ENCODE results near the gene ANKRD34C. TPM values are rescaled to one million over a fixed set of nuclear protein-coding genes. Genes with fewer than 3 reads are reported as not detected.

ANKRD34C gene
- total RNA-seq: not detected

DNA sequence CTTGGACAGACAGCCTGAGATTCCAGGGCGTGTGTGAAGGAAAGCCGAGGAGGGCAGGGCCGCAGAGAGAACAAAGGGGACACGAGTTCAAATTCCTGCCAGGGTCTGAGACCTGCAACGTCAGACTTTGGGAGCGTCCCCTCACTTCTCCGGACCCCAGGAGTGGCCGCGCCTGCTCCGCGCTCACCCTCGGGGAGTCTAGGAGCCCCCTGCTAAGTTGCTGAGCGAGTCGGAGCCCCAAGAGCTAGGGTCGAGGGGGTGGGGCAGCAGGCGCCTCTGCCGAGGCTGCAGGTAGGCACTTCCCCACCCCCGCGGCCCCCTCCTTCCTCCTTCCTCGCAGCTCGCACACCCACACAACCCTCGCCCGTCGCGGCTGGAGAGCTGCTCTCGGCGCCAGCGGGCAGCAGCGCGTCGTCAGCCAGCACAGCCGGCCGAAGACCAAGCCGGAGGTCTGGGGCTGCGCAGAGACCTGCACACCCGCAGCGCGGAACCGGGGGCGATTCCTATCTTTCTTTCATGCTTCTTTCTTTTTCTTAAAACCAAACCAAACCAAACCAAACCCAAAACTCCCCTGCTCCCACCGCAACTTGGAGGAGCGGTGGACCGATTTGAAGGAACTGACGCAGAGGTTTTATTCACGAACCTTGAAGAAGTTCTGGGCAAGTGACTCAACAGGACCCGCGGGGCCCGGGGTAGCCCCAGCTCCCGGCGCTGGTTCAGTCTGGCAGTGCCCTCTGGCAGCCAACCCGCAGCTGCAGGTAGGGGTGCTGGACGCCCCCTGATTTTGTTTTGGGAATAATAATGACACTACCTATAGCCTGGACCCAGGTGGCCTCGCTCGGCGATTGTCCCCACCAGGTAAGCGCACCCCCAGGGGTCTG is at the start of gene ANKRD34C:
Gene ANKRD34C, plus strand, starts transcription at position 352 of the 881 bp plus-strand sequence. CDS start 10,563 bp downstream, outside the sequence.
- Mint-ChIP-seq H3K27me3 (peaks cover 65% of the 10 kb centered on the region), H3K36me3 (ENCODE audit: low read depth) (no peaks in the 10 kb centered on the region), H3K27ac (no peak within 1 kb of the TSS), H3K4me3 (no peak within 1 kb of the TSS), H3K4me1 (no peaks in the 10 kb centered on the region), H3K9me3 (peaks cover 5% of the 10 kb centered on the region)
- ATAC-seq (replicated peaks): no peak

DNA sequence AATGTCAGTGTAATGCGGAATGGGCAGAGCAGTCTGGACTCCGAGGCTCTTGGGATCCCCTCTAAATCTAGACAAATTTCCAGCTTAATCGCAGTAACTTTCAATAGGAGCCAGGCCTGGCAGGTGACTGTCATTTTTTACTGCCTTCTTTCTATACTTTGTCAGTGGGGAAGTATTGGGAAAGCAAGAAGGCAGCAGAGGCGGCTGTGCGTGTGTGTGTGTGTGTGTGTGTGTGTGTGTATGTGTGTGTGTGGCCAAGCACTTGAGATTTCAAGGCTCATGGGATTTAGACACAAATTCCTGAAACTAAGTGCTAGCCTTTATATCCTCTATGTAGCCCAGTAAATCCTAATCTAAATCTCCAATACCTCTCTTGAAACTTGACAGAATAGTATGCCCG is 49.3 kb upstream of the ANKRD34C start:
- peaks cover 16% of the 10 kb centered on the region for H3K9me3 Mint-ChIP-seq
- no peak overlapping the region for H3K4me3 Mint-ChIP-seq
- no peak for ATAC-seq (replicated peaks)
- H3K4me1 Mint-ChIP-seq: no peaks in the 10 kb centered on the region
- peaks cover 27% of the 10 kb centered on the region for H3K27me3 Mint-ChIP-seq
- no peaks in the 10 kb centered on the region for H3K36me3 Mint-ChIP-seq (ENCODE audit: low read depth)
- H3K27ac Mint-ChIP-seq: no peak overlapping the region

DNA sequence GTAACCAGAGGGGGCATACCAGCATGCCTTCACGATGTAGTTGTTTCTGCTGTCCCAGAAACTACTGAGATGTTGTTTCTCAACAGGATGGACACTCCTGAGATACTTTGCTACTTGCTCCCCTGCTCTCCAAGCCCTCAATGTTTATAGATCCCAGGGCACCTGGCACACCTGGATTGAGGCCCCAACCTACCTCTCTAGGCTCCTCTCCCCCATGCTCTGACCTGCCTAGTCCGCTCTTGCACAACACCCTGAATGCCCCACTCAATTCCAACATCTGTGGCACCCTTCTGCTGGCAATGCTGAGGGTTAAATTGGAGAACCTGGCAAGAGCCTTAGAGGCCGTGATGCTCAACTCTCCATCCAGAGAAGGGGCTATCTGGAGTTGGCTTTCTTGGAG is 42.5 kb upstream of the ANKRD34C start:
- H3K27ac Mint-ChIP-seq: no peak overlapping the region
- no peaks in the 10 kb centered on the region for H3K9me3 Mint-ChIP-seq
- no peaks in the 10 kb centered on the region for H3K36me3 Mint-ChIP-seq (ENCODE audit: low read depth)
- peaks cover 15% of the 10 kb centered on the region for H3K27me3 Mint-ChIP-seq
- no peak overlapping the region for H3K4me3 Mint-ChIP-seq
- no peaks in the 10 kb centered on the region for H3K4me1 Mint-ChIP-seq
- no peak for ATAC-seq (replicated peaks)

DNA sequence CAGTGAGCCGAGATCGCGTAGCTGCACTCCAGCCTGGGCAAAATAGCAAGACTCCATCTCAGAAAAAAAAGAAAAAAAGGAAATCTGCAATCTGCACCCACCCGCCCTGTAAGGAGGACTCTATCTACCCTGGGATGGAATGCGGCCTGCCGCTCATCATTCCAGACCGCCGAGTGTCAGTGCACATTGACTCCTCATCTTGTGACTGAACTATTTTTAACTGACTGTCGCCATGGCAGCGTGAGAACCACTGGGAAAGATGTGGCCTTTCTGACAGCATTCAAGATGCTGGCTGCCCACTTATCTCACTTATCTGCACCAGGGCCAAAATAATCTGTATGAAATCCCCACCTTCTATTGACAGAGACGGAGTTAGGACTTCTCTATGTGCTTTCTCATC is 38.8 kb upstream of the ANKRD34C start:
- ATAC-seq (replicated peaks): no peak
- peaks cover 5% of the 10 kb centered on the region for H3K27me3 Mint-ChIP-seq
- no peaks in the 10 kb centered on the region for H3K4me1 Mint-ChIP-seq
- no peaks in the 10 kb centered on the region for H3K9me3 Mint-ChIP-seq
- H3K27ac Mint-ChIP-seq: no peak overlapping the region
- H3K4me3 Mint-ChIP-seq: no peak overlapping the region
- H3K36me3 Mint-ChIP-seq (ENCODE audit: low read depth): no peaks in the 10 kb centered on the region

DNA sequence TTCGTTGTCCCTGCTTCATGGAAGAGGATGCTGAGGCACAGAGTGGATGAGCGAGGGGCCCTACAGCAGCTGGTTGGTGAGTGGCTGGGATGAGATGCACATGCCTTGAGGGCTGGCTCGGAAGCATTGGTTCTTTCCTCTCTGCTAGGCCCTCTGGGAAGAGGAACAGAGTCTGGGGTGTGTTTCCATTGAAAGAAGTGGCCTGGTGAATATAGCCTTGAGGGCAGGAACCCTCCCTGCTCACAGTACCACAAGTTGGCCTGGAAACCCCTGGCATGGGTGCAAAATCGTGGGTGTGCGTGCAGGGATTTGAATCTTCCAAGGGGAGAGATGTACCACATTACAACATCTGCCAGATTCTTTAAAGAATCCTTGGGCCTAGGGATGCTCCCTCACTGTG is 37.6 kb upstream of the ANKRD34C start:
- Mint-ChIP-seq H3K4me1 (no peaks in the 10 kb centered on the region), H3K4me3 (no peak overlapping the region), H3K9me3 (no peaks in the 10 kb centered on the region), H3K27me3 (peaks cover 5% of the 10 kb centered on the region), H3K27ac (no peak overlapping the region), H3K36me3 (ENCODE audit: low read depth) (no peaks in the 10 kb centered on the region)
- ATAC-seq (replicated peaks): no peak

DNA sequence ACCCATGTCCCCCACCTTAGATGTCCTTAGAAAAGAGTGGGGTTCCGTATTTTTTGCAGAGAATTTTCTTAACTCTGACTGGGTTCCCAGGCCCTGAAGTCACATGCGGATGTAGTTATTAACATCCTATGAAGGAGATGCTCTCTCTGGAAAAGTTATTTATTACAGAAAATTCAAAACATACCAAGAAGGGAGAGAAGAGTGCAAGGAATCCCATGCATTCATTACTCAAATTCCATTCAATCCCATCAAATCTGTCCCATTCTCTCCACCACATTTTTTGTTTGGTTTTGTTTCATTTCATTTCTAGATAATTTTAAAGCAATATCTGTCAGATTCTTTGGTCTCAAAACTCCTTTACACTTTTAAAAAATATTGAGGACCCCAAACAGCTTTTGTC is 34.3 kb upstream of the ANKRD34C start:
- Mint-ChIP-seq H3K4me3 (no peak overlapping the region), H3K36me3 (ENCODE audit: low read depth) (no peaks in the 10 kb centered on the region), H3K27ac (no peak overlapping the region), H3K4me1 (no peaks in the 10 kb centered on the region), H3K9me3 (no peaks in the 10 kb centered on the region), H3K27me3 (peaks cover 13% of the 10 kb centered on the region)
- no peak for ATAC-seq (replicated peaks)

DNA sequence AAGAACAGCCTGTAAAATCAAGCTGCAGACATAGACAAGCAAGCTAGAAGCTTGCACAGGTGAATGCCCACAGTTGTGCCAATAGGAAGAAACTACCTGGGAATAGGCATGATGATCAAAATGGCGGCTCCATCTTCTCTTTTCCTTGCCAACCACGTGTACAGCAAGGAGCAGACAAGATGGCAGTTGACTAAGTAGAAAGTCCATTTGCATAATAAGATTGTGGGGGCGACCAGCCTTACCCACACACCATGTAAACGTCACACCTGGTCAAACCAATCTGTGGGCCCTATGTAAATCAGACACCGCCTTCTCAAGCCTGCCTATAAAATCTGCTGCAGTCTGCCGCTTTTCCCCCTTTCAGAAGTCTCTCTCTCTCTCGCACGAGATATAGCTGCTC is 25.1 kb upstream of the ANKRD34C start:
- no peaks in the 10 kb centered on the region for H3K36me3 Mint-ChIP-seq (ENCODE audit: low read depth)
- no peak overlapping the region for H3K27ac Mint-ChIP-seq
- peaks cover 5% of the 10 kb centered on the region for H3K9me3 Mint-ChIP-seq
- H3K4me3 Mint-ChIP-seq: no peak overlapping the region
- H3K27me3 Mint-ChIP-seq: peaks cover 40% of the 10 kb centered on the region
- no peak for ATAC-seq (replicated peaks)
- H3K4me1 Mint-ChIP-seq: no peaks in the 10 kb centered on the region

DNA sequence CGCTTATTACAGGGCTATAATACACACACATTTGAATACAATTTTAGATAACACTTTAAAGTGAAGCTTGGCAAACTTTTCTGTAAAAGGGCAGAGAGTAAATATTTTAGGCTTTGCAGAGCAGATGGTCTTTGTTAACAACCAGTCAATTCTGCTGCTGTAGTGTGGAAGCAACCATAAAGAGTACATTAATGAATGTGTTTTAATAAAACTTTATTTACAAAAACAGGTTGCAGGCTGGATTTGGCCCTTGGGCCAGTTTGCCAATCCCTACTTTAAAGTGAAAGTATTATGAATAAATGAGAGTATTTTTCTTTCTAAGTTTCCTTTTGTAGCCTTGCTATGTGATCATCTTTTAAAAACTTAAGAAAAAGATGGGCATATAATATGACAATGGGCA is 20.7 kb upstream of the ANKRD34C start:
- peaks cover 21% of the 10 kb centered on the region for H3K27me3 Mint-ChIP-seq
- no peak overlapping the region for H3K27ac Mint-ChIP-seq
- H3K4me1 Mint-ChIP-seq: no peaks in the 10 kb centered on the region
- H3K9me3 Mint-ChIP-seq: peaks cover 5% of the 10 kb centered on the region
- no peak for ATAC-seq (replicated peaks)
- H3K4me3 Mint-ChIP-seq: no peak overlapping the region
- H3K36me3 Mint-ChIP-seq (ENCODE audit: low read depth): no peaks in the 10 kb centered on the region

DNA sequence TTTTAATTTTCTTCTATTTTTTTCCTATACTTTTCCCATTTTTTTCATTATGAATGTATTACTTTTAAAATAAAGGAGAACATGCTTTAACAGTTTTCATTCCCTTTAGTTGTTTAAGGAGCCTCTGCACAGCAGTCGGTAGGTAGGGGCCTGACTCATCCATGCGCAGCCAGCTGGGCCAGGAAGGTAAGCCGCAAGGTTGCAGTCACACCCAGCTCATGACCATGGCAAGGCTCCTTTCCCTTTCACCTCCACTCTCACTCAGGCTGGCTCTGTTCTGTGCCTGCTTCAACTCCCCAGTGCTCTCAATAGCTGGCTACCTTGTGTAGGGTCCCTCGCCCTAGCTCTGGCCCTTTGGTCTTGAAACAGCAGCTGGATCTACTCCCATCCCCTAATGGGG is 17.4 kb upstream of the ANKRD34C start:
- Mint-ChIP-seq H3K36me3 (ENCODE audit: low read depth) (no peaks in the 10 kb centered on the region), H3K27me3 (peaks cover 33% of the 10 kb centered on the region), H3K9me3 (no peaks in the 10 kb centered on the region), H3K27ac (no peak overlapping the region), H3K4me3 (no peak overlapping the region), H3K4me1 (no peaks in the 10 kb centered on the region)
- ATAC-seq (replicated peaks): no peak

DNA sequence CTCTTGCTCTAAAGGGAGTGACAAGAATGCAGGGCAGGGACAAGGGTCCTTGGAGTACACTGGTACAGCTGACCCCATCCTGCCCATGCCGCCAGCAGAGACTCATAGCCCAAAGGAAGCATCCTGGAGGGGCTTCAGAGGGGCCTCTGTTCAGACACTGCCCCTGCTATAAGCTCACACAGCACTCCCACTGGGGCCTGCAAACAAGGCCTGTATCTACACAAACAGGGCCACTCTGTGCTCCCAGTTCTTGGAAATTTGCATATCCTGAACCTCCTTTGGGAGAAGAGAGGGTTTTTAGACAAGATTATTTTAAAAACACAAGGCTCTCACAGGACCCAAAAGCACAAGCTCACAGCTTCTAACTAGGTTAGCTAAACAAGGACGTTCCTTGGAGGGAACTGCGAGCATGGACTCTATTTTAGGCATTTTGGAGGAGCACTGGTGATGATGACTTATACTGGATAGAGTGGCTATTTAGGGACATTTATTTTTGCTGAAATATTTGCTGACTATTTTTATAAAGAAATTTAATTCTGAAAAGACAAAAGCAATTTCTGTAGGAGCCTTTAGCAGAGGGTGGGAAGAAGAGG is 16.4 kb upstream of the ANKRD34C start:
- Mint-ChIP-seq H3K27ac (no peak overlapping the region), H3K4me3 (no peak overlapping the region), H3K4me1 (no peaks in the 10 kb centered on the region), H3K9me3 (no peaks in the 10 kb centered on the region), H3K27me3 (peaks cover 30% of the 10 kb centered on the region), H3K36me3 (ENCODE audit: low read depth) (no peaks in the 10 kb centered on the region)
- ATAC-seq (replicated peaks): no peak

DNA sequence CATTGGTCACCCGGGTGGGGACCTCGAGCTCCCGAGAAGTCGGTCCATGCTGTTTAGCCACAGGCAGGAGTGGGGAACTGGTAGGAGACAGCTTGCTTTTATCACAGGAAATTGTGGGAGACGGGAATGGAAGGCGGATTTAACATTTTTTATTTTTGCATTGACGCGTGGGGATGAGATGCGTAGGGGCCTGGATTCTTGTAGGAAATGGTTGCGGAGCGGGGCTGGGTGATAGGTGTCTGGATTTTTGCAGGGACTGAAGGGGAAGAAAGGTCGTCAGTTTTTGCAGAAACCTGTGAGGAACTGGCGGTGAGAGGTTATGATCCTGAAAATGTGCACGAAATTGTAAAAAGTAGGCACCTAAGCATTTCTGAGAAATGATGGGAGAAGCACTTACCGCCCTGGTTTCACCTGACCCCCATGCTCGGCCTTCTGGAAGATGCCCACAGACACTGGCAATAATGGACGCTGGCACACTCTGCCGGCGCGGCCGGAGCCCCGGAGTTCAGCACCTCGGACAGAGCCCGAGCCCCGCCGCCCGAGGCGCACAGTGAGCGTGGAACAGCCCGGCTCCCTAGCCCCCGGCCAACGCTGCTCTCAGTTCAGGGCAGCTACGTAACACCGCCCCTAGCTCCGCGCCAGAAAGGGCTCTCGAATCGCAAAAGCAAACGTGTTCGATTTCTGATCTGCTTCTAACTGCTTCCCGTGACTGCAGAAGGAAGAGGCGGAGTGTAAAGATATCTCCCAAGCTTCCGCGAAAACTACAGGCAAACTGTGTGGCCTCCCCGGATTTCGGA is 928 bp downstream of the ANKRD34C start:
- peaks cover 67% of the 10 kb centered on the region for H3K27me3 Mint-ChIP-seq
- no peaks in the 10 kb centered on the region for H3K36me3 Mint-ChIP-seq (ENCODE audit: low read depth)
- H3K4me3 Mint-ChIP-seq: no peak overlapping the region
- no peaks in the 10 kb centered on the region for H3K4me1 Mint-ChIP-seq
- H3K9me3 Mint-ChIP-seq: peaks cover 5% of the 10 kb centered on the region
- H3K27ac Mint-ChIP-seq: no peak overlapping the region
- ATAC-seq (replicated peaks): peak; percentile 32

DNA sequence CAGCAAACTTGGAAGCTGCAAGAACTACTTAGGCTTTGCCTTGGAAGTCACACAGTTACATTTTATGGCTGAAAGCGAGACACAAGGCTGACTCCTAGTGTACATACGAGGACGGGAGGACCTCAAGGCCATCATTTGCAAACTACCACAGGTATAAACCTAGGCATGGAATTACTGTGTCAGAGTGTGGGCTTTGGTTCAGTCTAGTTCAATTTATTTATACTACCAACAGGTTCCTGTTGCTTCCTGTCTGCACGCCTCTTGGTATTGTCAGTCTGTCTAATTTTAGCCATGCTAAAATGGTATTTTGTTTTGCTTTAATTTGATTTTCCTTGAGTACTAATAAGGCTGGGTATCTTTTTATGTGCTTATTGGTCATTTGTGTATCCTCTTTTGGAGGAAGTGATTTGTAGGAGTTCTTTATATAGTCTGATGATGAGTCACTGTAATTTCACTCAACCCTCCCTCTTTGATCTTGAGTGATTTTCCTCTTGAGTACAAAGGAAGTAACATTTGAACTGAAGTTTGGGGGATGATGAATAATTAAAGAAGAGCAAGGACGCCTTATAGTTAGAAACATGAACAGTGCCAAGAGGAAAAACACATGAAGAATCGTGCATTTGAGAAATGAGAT is 8.2 kb downstream of the ANKRD34C start:
- Mint-ChIP-seq H3K27me3 (peaks cover 34% of the 10 kb centered on the region), H3K36me3 (ENCODE audit: low read depth) (no peaks in the 10 kb centered on the region), H3K27ac (peak overlapping the region; percentile 1), H3K4me1 (peaks cover 5% of the 10 kb centered on the region), H3K4me3 (no peak overlapping the region), H3K9me3 (no peaks in the 10 kb centered on the region)
- no peak for ATAC-seq (replicated peaks)

DNA sequence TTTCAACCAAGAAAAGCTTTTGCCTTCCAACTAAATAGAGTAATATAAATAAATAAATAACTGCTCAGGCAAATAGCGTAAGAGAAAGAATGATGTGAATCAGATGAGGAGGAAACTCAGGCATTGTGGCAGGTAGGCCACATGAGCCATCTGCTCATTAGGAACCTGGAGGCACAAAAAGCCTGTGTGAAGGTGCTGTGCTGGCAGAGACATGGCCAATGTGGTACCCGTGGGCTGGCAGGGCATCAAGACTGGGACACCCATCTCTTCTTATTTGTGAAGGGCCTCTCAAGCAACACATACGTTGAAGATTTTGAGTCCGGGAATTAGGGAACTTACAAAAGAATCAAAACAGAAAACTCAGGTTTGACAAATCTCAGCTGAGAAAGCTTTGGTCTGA is 9.5 kb downstream of the ANKRD34C start:
- Mint-ChIP-seq H3K36me3 (ENCODE audit: low read depth) (no peaks in the 10 kb centered on the region), H3K4me1 (peaks cover 5% of the 10 kb centered on the region), H3K27ac (no peak overlapping the region), H3K9me3 (no peaks in the 10 kb centered on the region), H3K4me3 (no peak overlapping the region), H3K27me3 (peaks cover 31% of the 10 kb centered on the region)
- ATAC-seq (replicated peaks): no peak

DNA sequence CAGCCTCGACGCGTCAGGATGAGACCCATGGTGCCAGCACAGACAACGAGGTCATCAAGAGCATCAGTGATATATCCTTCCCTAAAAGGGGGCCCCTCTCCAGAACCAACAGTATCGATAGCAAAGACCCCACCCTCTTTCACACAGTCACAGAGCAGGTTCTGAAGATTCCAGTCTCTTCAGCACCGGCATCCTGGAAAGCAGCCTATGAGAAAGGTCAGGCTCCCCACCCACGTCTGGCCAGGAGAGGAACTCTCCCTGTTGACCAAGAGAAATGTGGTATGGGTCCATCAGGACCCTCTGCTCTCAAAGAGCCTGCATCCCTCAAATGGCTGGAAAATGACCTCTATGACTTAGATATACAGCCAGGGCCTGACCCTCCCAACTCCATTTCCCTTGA is 11.6 kb downstream of the ANKRD34C start:
- ATAC-seq (replicated peaks): no peak

More for the DNA sequence above, 11.6 kb downstream of the ANKRD34C start:
- Mint-ChIP-seq H3K27me3 (peaks cover 21% of the 10 kb centered on the region), H3K4me3 (no peak overlapping the region), H3K27ac (no peak overlapping the region), H3K4me1 (peaks cover 5% of the 10 kb centered on the region), H3K9me3 (no peaks in the 10 kb centered on the region), H3K36me3 (ENCODE audit: low read depth) (no peaks in the 10 kb centered on the region)
